Stimulated activated CD4-positive, alpha-beta T cell treated with anti-CD3 and anti-CD28 coated beads, Interleukin-1b, Interleukin-23, amount 100 ng/mL, for 48 hours (primary cell): ENCODE measurements around the gene RAP1GAP.

Experiments
- DNase-seq: peaks from one replicate; pipeline ENCODE4 v3.0.0-alpha.2; 2020

The RAP1GAP gene

GRCh38 chr1:21607549-21608529 is 61.3 kb downstream of the RAP1GAP start:
- peak; percentile 81 for DNase-seq

GRCh38 chr1:21605964-21606705 is 63.0 kb downstream of the RAP1GAP start:
- DNase-seq, result no peak

- DNase-seq, result no peak
These were observed 64.0 kb downstream of the RAP1GAP start for GRCh38 chr1:21605012-21605715.

DNA sequence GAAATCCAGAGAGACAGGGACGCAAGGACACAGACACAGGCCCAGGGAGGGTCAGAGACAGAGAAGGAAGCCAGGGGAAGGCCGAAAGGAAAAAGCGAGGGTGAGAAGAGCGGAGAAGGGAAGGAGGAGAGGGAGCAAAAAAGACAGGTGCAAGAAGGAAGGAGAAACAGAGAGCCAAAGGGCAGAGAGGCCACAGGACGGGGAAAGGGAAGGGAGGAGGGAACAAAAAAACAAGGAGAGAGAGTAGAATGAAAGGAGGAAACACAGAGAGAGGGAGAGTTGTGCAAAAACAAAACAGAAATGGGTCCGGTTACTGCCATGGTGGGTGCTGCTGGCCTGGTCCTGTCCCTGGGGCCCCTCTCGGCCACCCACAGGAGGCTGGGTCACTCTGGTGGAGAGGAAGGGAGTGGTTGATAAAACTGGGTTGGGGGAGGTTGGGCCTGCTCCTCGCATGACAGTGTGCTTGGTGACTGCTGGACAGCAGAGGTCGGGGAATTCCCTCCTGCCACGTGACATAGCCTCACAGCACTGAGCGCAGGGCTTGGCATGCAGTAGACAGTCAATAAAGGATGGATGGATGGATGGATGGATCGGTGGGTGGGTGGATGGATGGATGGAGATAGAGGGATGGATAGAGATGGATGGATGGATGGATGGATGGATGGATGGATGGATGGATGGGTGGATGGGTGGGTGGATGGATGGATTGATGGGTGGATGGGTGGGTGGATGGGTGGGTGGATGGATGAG is 64.8 kb downstream of the RAP1GAP start:
- no peak for DNase-seq

- DNase-seq, result no peak
These were observed 65.7 kb downstream of the RAP1GAP start for GRCh38 chr1:21603177-21604138.

- DNase-seq, result no peak
These were observed 67.7 kb downstream of the RAP1GAP start for GRCh38 chr1:21601278-21602048.

- DNase-seq, result no peak
These were observed 69.8 kb downstream of the RAP1GAP start for GRCh38 chr1:21599402-21599801.

- no peak for DNase-seq
These were observed 70.3 kb downstream of the RAP1GAP start for GRCh38 chr1:21598904-21599303.

- DNase-seq, result no peak
These were observed 70.7 kb downstream of the RAP1GAP start for GRCh38 chr1:21598417-21598816.

DNA sequence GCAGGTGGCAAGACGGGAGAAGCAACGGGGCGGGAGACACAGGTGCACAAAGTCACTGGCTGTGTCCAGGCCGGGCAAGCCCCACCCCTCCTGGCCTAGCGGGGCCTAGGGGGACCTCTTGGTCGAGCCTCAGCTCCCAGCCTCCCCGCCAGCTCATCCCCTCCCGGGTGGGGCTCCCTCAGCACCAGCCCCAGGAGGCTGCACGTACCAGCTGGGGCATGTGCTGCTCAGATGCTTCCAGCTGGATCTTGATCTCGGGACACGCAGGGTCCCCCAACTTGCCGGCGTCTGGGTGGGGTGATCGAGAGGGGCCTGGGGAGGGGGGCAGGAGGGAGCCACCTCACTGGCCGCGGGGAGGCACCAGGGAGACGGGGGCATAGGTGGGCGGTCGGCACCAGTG is 71.4 kb downstream of the RAP1GAP start:
- no peak for DNase-seq

- DNase-seq, result no peak
These were observed 72.5 kb downstream of the RAP1GAP start for GRCh38 chr1:21596628-21597027.

DNA sequence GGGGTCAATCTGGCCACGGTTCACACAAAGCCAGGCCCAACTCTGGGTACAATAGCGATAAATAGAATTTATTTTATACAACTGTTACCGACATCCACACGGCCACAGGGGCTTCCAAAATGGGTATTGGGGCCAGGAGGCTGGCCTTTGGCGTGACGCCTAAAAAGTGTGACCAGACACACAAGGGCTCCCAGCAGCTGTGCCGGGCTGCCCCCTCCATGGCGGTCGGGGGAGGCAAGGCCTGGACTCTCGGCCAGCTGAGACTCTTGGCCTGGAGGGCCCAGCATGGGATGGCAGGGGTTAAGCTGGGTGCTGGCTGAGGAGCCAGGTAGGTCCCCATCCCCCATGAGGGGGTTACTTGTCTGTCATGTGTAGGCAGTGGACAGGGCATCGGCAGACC is 73.0 kb downstream of the RAP1GAP start:
- no peak for DNase-seq

GRCh38 chr1:21594935-21595897 is 73.9 kb downstream of the RAP1GAP start:
- DNase-seq, result peak; percentile 70

DNA sequence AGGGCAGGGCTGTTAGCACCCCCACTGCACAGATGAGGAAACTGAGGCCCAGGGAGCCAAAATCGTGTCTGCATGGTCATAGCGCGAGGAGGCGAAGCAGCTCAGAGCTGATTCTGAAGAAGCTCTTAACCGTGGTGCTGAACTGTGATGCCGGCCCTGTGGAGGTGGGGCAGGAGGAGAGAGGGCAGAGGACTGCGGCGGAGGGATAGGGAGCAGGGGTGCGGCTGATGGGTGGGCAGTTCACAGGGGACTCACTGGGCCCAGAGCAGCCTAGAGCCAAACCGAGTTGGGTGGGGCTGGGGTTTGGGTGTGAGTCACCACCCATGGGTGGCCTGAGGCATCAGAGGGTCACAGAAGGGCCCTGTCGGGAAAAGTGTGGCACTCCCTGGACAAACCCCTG is 74.7 kb downstream of the RAP1GAP start:
- DNase-seq, result no peak

DNA sequence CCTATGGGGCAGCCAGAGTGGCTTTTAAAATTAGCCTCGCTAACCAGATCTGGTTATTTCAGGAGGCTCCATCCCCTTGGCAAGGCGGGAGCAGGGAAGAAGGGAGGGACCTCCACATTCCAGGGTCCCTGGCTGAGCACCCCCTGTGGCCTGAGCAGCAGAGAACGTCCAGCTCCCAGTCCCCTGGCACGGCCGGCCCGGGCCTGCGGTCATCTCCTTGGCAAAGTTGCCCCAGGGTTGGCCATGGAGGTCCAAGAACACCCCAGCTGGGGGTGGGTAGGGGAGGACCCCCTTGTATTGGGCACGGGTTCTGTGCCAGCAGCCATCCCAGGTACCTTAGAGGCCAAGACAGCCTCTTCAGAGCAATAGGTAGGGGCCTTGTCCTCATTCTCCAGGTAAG is 75.9 kb downstream of the RAP1GAP start:
- no peak for DNase-seq

- no peak for DNase-seq
These were observed 76.9 kb downstream of the RAP1GAP start for GRCh38 chr1:21592086-21592865.

- no peak for DNase-seq
These were observed 78.2 kb downstream of the RAP1GAP start for GRCh38 chr1:21590934-21591333.

GRCh38 chr1:21590126-21590880 is 78.9 kb downstream of the RAP1GAP start:
- no peak for DNase-seq
